ENCODE measurements around the gene MMP11. TPM values are rescaled to one million over a fixed set of nuclear protein-coding genes. Genes with fewer than 3 reads are reported as not detected.
A peak's percentile ranks its signal among the peaks of the same experiment; 100 is the strongest.

The MMP11 gene
- total RNA-seq, 1 experiment from 2014 or later = 7.4 TPM

DNA sequence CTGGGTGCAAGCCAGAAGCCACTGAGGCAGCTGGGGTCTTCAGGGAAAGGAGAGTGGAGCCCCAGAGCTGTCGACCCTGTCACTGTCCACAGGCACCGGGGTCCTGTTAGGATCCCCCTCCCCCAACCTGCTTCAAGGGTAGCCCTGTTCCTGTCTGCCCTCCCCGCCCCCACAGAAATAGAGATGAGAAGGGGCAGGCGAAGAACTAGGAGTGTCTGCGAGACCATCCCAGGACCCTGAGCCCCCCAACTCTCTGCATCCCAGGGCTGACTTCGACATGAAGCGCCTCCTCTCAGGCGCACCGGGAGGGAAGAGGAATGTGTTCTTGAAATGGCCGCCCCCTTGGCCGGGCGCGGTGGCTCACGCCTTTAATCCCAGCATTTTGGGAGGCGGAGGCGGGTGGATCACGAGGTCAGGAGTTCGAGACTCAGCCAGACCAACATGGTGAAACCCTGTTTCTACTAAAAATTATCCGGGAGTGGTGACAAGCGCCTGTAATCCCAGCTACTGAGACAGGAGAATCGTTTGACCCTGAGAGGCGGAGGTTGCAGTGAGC, 21.1 kb upstream of the MMP11 start:
- ATAC-seq (peak; percentile 45), DNase-seq (ENCODE audit: low read depth, low spot score) (no peak)
- ChIA-PET POLR2A (interaction anchor here (0.9 to 1.2 kb wide), 5 partner anchors 15 to 106 kb away, joined by 3 to 6 read pairs (median 3); partner anchors contain the start of genes SLC2A11 and SMARCB1), RAD21 (ENCODE audit: low non-redundant PET in 1 of 2, low total read pairs in 2 of 2, uncharacterized antibody in 2 of 2, unreplicated experiment in 2 of 2) (no interaction called here), CTCF (interaction anchor here (0.6 to 1.0 kb wide), 2 partner anchors 20 to 98 kb away, joined by 3 to 5 read pairs; no protein-coding TSS in a partner anchor)
- Histone ChIP-seq H3K9me2 (ENCODE audit: insufficient read depth) (no peaks in the 10 kb centered on the region), H3K27me3 (ENCODE audit: insufficient read depth, low read length) (no peaks in the 10 kb centered on the region), H3K4me2 (ENCODE audit: low read length) (peak overlapping the region; percentile 94), H3K9ac (ENCODE audit: low read length) (peak overlapping the region; percentile 92), H3K27ac (ENCODE audit: low read depth, low read length) (peak overlapping the region; percentile 86), H3K9me3 (ENCODE audit: control insufficient read depth in 1 of 2, insufficient read depth in 1 of 2, low read depth in 1 of 2, low read length in 2 of 2) (no peaks in the 10 kb centered on the region), H2AFZ (ENCODE audit: low read depth, low read length, poor library complexity, severe bottlenecking) (no peak overlapping the region), H3K36me3 (ENCODE audit: control insufficient read depth in 1 of 2, insufficient read depth in 2 of 2, low read length in 2 of 2) (no peaks in the 10 kb centered on the region), H3K4me3 (replicated peaks in 1 of 2; ENCODE audit: low read depth in 1 of 2, low read length in 2 of 2) (peak overlapping the region; percentile 65 to 81), H4K20me1 (ENCODE audit: insufficient read depth) (no peaks in the 10 kb centered on the region), H3K4me1 (ENCODE audit: control insufficient read depth in 1 of 2, insufficient read depth in 2 of 2, low read length in 2 of 2) (peaks cover 8 to 25% of the 10 kb centered on the region in 2 experiments), H3K79me2 (ENCODE audit: insufficient read depth, low read length) (no peaks in the 10 kb centered on the region)
- no TSS peak for BruUV-seq (replicated peaks)
- intact Hi-C loops (cut with micrococcal nuclease) = no loop called here
- TF ChIP-seq CEBPB (IDR thresholded peaks at IDR 0.05; ENCODE audit: low read depth) (no peak), EGR1 (IDR thresholded peaks at IDR 0.05; ENCODE audit: low read depth) (peak; percentile 97), POLR2A (IDR thresholded peaks at IDR 0.05; ENCODE audit: borderline replicate concordance, extremely low read depth, insufficient read depth, insufficient read length) (peak; percentile 11), ZFX (IDR thresholded peaks at IDR 0.05) (peak; percentile 38; the same call in 1 of the 2 replicates), SRF (IDR thresholded peaks at IDR 0.05; ENCODE audit: low read depth) (no peak), CBX3 (IDR thresholded peaks at IDR 0.05; ENCODE audit: low read depth) (peak; percentile 30; the same call in 1 of the 2 replicates), YY1 (IDR thresholded peaks at IDR 0.05; ENCODE audit: extremely low read depth, insufficient replicate concordance, low read depth, low read length) (peak; percentile 64)
- TF ChIP-seq, protein P1, sequence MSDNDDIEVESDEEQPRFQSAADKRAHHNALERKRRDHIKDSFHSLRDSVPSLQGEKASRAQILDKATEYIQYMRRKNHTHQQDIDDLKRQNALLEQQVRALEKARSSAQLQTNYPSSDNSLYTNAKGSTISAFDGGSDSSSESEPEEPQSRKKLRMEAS (IDR thresholded peaks at IDR 0.05) = peak; percentile 47; the same call in 1 of the 2 replicates
- TF ChIP-seq, protein P2, sequence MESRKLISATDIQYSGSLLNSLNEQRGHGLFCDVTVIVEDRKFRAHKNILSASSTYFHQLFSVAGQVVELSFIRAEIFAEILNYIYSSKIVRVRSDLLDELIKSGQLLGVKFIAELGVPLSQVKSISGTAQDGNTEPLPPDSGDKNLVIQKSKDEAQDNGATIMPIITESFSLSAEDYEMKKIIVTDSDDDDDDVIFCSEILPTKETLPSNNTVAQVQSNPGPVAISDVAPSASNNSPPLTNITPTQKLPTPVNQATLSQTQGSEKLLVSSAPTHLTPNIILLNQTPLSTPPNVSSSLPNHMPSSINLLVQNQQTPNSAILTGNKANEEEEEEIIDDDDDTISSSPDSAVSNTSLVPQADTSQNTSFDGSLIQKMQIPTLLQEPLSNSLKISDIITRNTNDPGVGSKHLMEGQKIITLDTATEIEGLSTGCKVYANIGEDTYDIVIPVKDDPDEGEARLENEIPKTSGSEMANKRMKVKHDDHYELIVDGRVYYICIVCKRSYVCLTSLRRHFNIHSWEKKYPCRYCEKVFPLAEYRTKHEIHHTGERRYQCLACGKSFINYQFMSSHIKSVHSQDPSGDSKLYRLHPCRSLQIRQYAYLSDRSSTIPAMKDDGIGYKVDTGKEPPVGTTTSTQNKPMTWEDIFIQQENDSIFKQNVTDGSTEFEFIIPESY (IDR thresholded peaks at IDR 0.05; ENCODE audit: extremely low read depth, insufficient replicate concordance, low read length) = no peak

Measured in HCT116 (cell line).